ENCODE measurements around the gene FAM174A. TPM values are rescaled to one million over a fixed set of nuclear protein-coding genes. Genes with fewer than 3 reads are reported as not detected.
A peak's percentile ranks its signal among the peaks of the same experiment; 100 is the strongest.

The FAM174A gene
- total and polyA plus RNA-seq, 2 experiments from 2014 or later: 37.6 to 37.7 TPM

- no peak for TF ChIP-seq CTCF (IDR thresholded peaks at IDR 0.05; ENCODE audit: low read depth, low read length)
- peak in 1 of 2 donors; percentile 4 for DNase-seq (ENCODE audit: low read depth in 1 of 2, low spot score in 1 of 2)
- H3K4me1 ChIP-seq (ENCODE audit: low read depth): no peaks in the 10 kb centered on the region
- H3K9me3 ChIP-seq (ENCODE audit: low read depth): no peaks in the 10 kb centered on the region
- H3K36me3 ChIP-seq: no peaks in the 10 kb centered on the region
- no peaks in the 10 kb centered on the region for H3K27me3 ChIP-seq
- H3K27ac ChIP-seq: no peak overlapping the region
- H3K4me3 ChIP-seq: no peak overlapping the region
Measured at GRCh38 chr5:100575815-100576214, 40.6 kb downstream of the FAM174A start.

GRCh38 chr5:100576217-100576751 lies 41.1 kb downstream of the FAM174A start:
- no peak overlapping the region for H3K27ac ChIP-seq
- no peaks in the 10 kb centered on the region for H3K9me3 ChIP-seq (ENCODE audit: low read depth)
- H3K36me3 ChIP-seq: no peaks in the 10 kb centered on the region
- H3K4me1 ChIP-seq (ENCODE audit: low read depth): no peaks in the 10 kb centered on the region
- H3K27me3 ChIP-seq: no peaks in the 10 kb centered on the region
- TF ChIP-seq CTCF (IDR thresholded peaks at IDR 0.05; ENCODE audit: low read depth, low read length): no peak
- DNase-seq (ENCODE audit: low read depth in 1 of 2, low spot score in 1 of 2): peak in 1 of 2 donors; percentile 33
- H3K4me3 ChIP-seq: no peak overlapping the region

GRCh38 chr5:100577506-100577905 lies 42.3 kb downstream of the FAM174A start:
- Histone ChIP-seq H3K9me3 (ENCODE audit: low read depth) (no peaks in the 10 kb centered on the region), H3K27me3 (no peaks in the 10 kb centered on the region), H3K36me3 (no peaks in the 10 kb centered on the region), H3K4me1 (ENCODE audit: low read depth) (no peaks in the 10 kb centered on the region), H3K27ac (no peak overlapping the region), H3K4me3 (no peak overlapping the region)
- TF ChIP-seq CTCF (IDR thresholded peaks at IDR 0.05; ENCODE audit: low read depth, low read length): no peak
- DNase-seq (ENCODE audit: low read depth in 1 of 2, low spot score in 1 of 2): no peak

GRCh38 chr5:100584069-100584468 lies 48.9 kb downstream of the FAM174A start:
- no peak for DNase-seq (ENCODE audit: low read depth in 1 of 2, low spot score in 1 of 2)
- Histone ChIP-seq H3K4me3 (no peak overlapping the region), H3K27ac (no peak overlapping the region), H3K27me3 (no peaks in the 10 kb centered on the region), H3K9me3 (ENCODE audit: low read depth) (no peaks in the 10 kb centered on the region), H3K4me1 (ENCODE audit: low read depth) (no peaks in the 10 kb centered on the region), H3K36me3 (no peaks in the 10 kb centered on the region)
- no peak for TF ChIP-seq CTCF (IDR thresholded peaks at IDR 0.05; ENCODE audit: low read depth, low read length)

- H3K36me3 ChIP-seq: no peaks in the 10 kb centered on the region
- no peak overlapping the region for H3K4me3 ChIP-seq
- H3K4me1 ChIP-seq (ENCODE audit: low read depth): no peaks in the 10 kb centered on the region
- no peak for DNase-seq (ENCODE audit: low read depth in 1 of 2, low spot score in 1 of 2)
- H3K27ac ChIP-seq: no peak overlapping the region
- no peaks in the 10 kb centered on the region for H3K9me3 ChIP-seq (ENCODE audit: low read depth)
- TF ChIP-seq CTCF (IDR thresholded peaks at IDR 0.05; ENCODE audit: low read depth, low read length): no peak
- H3K27me3 ChIP-seq: no peaks in the 10 kb centered on the region
Measured at GRCh38 chr5:100584889-100585288, 49.7 kb downstream of the FAM174A start.

- Histone ChIP-seq H3K4me1 (ENCODE audit: low read depth) (no peaks in the 10 kb centered on the region), H3K27me3 (no peaks in the 10 kb centered on the region), H3K36me3 (no peaks in the 10 kb centered on the region), H3K27ac (no peak overlapping the region), H3K4me3 (no peak overlapping the region), H3K9me3 (ENCODE audit: low read depth) (no peaks in the 10 kb centered on the region)
- no peak for DNase-seq (ENCODE audit: low read depth in 1 of 2, low spot score in 1 of 2)
- no peak for TF ChIP-seq CTCF (IDR thresholded peaks at IDR 0.05; ENCODE audit: low read depth, low read length)
Measured at GRCh38 chr5:100590867-100591266, 55.7 kb downstream of the FAM174A start.
